ENCODE measurements around the gene OTUB1.

DNA sequence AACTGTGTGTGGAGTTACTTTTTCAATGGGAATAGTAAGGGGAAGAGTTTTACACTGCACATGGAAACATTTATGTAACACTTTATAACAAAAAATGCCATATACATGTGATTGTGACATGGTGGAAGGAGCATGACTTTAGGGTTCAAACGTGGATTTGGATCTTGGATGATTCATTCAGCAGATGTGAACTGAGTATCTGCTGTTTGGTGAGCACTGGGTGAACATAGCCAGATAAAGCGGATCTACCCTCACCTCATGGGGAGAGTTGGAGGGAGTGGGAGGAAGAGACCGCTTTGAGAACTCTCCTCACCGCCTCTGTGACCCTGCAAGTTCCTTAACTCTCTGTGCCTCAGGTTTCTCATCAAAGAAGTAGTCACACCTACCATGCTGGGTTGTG, 44.3 kb upstream of the OTUB1 start:
- TF ChIP-seq, protein P1, sequence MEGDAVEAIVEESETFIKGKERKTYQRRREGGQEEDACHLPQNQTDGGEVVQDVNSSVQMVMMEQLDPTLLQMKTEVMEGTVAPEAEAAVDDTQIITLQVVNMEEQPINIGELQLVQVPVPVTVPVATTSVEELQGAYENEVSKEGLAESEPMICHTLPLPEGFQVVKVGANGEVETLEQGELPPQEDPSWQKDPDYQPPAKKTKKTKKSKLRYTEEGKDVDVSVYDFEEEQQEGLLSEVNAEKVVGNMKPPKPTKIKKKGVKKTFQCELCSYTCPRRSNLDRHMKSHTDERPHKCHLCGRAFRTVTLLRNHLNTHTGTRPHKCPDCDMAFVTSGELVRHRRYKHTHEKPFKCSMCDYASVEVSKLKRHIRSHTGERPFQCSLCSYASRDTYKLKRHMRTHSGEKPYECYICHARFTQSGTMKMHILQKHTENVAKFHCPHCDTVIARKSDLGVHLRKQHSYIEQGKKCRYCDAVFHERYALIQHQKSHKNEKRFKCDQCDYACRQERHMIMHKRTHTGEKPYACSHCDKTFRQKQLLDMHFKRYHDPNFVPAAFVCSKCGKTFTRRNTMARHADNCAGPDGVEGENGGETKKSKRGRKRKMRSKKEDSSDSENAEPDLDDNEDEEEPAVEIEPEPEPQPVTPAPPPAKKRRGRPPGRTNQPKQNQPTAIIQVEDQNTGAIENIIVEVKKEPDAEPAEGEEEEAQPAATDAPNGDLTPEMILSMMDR (IDR thresholded peaks at IDR 0.05; ENCODE audit: poor library complexity), result no peak
- no peak for TF ChIP-seq EZH2 (IDR thresholded peaks at IDR 0.05; ENCODE audit: borderline replicate concordance)
- no peak for TF ChIP-seq EZH2phosphoT487 (IDR thresholded peaks at IDR 0.05; ENCODE audit: low read depth, severe bottlenecking, unreplicated experiment)
